ENCODE results near the gene SUPV3L1.

SUPV3L1 gene

GRCh38 chr10:69224862-69225657 lies 45.0 kb downstream of the SUPV3L1 start:
- TF ChIP-seq CTCF (IDR thresholded peaks at IDR 0.05) = no peak

- no peak for TF ChIP-seq CTCF (IDR thresholded peaks at IDR 0.05)
These were observed 45.6 kb downstream of the SUPV3L1 start for GRCh38 chr10:69225681-69226080.

DNA sequence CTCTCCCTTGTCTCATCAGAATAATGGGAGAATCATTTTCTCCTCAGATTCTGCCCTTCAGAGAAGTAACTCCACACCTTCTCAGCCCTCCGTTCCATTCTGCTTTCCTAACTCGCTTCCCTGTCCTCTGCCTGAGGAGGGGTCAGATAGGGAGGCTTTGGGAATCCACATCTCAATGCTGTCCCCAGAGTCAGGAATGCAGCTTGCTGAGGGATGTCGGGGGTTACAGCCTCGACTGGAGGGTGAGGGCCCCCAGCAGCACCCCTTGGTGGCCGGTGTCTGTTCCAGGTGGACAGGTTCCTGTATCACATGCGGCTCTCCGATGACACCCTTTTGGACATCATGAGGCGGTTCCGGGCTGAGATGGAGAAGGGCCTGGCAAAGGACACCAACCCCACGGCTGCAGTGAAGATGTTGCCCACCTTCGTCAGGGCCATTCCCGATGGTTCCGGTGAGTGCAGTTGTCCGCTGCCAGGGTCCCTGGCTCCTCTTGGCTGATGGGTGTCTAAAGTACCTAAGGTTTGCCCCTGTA lies 47.0 kb downstream of the SUPV3L1 start:
- TF ChIP-seq CTCF (IDR thresholded peaks at IDR 0.05) = no peak

DNA sequence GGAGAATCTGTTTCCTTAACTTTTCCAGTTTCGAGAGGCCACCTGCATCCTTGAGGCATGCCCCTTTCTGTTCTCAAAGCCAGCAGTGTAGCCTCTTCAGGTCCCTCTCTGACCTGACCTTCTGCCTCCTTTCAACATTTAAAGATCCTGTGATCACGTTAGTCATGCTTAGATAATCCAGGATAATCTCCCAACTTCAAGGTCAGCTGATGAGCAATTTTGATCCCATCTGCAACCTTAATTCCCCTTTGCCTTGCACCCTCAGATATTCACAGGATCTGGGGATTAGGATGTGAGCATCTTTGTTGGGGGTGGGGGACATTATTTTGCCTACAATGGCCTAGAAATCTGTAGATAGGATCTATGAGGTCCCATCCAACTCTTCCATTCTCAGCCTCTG lies 48.1 kb downstream of the SUPV3L1 start:
- no peak for TF ChIP-seq CTCF (IDR thresholded peaks at IDR 0.05)

GRCh38 chr10:69229616-69229916 lies 49.5 kb downstream of the SUPV3L1 start:
- TF ChIP-seq CTCF (IDR thresholded peaks at IDR 0.05) = no peak

GRCh38 chr10:69230128-69230527 lies 50.1 kb downstream of the SUPV3L1 start:
- no peak for TF ChIP-seq CTCF (IDR thresholded peaks at IDR 0.05)

DNA sequence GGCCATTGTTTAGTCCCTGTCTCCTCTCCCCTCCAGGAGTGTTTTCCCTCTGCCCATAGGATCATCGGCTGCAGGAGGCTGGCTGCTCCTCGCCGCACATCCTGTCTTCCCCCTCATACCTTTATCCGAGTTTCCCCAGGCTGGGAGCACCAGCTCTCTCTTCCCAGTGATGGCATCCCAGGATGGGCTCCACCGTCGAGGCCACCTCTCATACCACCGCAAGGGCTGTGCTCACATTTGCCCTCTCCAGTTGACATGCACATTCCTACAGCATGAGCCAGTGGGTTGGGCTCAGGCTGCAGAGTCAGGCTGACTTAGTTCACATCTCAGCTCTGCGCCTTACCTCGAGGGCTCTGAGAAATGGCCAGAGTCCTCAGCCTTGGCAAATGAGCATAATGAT lies 52.2 kb downstream of the SUPV3L1 start:
- TF ChIP-seq CTCF (IDR thresholded peaks at IDR 0.05) = no peak
